H9 (cell line): ENCODE measurements around the gene WIZ. TPM values are rescaled to one million over a fixed set of nuclear protein-coding genes. Genes with fewer than 3 reads are reported as not detected.

Source experiments
- DNase-seq: peaks from one replicate; pipeline ENCODE4 v3.0.0-alpha.2; 2017
- H2AFZ ChIP-seq: one replicate; pipeline ENCODE4 v1.6.1; 2013; ENCODE audit warnings: mild to moderate bottlenecking, low read length, control low read depth, moderate library complexity
- H2AK5ac ChIP-seq: 2 replicates; pipeline ENCODE4 v1.6.1; 2013; ENCODE audit warnings: low read length, control low read depth, mixed read lengths; ENCODE audit not compliant: insufficient read length
- H2BK120ac ChIP-seq: one replicate; pipeline ENCODE4 v1.6.1; 2013; ENCODE audit warnings: low read depth, mild to moderate bottlenecking, low read length, control low read depth, inconsistent platforms; ENCODE audit not compliant: poor library complexity, severe bottlenecking
- H2BK12ac ChIP-seq: 2 replicates; pipeline ENCODE4 v1.6.1; 2013; ENCODE audit warnings: low read length, control low read depth, mixed read lengths, low read depth; ENCODE audit not compliant: insufficient read length
- H2BK15ac ChIP-seq: 2 replicates; pipeline ENCODE4 v1.6.1; 2013; ENCODE audit warnings: low read depth, low read length, control low read depth
- H2BK20ac ChIP-seq: one replicate; pipeline ENCODE4 v1.6.1; 2013; ENCODE audit warnings: low read depth, mild to moderate bottlenecking, low read length, control low read depth, inconsistent platforms; ENCODE audit not compliant: poor library complexity, severe bottlenecking
- H2BK5ac ChIP-seq: 2 replicates; pipeline ENCODE4 v1.6.1; 2013; ENCODE audit warnings: low read length, control low read depth, mixed read lengths; ENCODE audit not compliant: insufficient read length
- H3K14ac ChIP-seq: 2 replicates; pipeline ENCODE4 v1.6.1; 2013; ENCODE audit warnings: low read length, control low read depth; ENCODE audit not compliant: insufficient read depth
- H3K18ac ChIP-seq: 2 replicates; pipeline ENCODE4 v1.6.1; 2013; ENCODE audit warnings: low read depth, mild to moderate bottlenecking, mixed read lengths, low read length, control low read depth; ENCODE audit not compliant: insufficient read length
- H3K23ac ChIP-seq: 2 replicates; pipeline ENCODE4 v1.6.1; 2013; ENCODE audit warnings: low read length, control low read depth, mixed read lengths, low read depth; ENCODE audit not compliant: insufficient read length
- H3K23me2 ChIP-seq: 2 replicates; pipeline ENCODE4 v1.6.1; 2013; ENCODE audit warnings: low read depth, mild to moderate bottlenecking, mixed read lengths, low read length, control low read depth; ENCODE audit not compliant: insufficient read length, poor library complexity, severe bottlenecking
- H3K27ac ChIP-seq: 2 replicates; pipeline ENCODE4 v1.5.1; 2013; ENCODE audit warnings: low read length, control low read depth, mixed read lengths, low read depth; ENCODE audit not compliant: insufficient read length
- H3K27me3 ChIP-seq: 2 replicates; pipeline ENCODE4 v1.6.1; 2013; ENCODE audit warnings: low read length, control low read depth, inconsistent platforms; ENCODE audit not compliant: insufficient read depth
- H3K4ac ChIP-seq: 2 replicates; pipeline ENCODE4 v1.6.1; 2013; ENCODE audit warnings: low read depth, mild to moderate bottlenecking, control low read depth, inconsistent platforms, low read length, moderate library complexity
- H3K4me1 ChIP-seq: 2 replicates; pipeline ENCODE4 v1.6.1; 2013; ENCODE audit warnings: low read length, control low read depth, inconsistent platforms; ENCODE audit not compliant: insufficient read depth
- H3K4me2 ChIP-seq: 2 replicates; pipeline ENCODE4 v1.6.1; 2013; ENCODE audit warnings: low read length, control low read depth, mixed read lengths; ENCODE audit not compliant: insufficient read length, insufficient read depth
- H3K56ac ChIP-seq: 2 replicates; pipeline ENCODE4 v1.6.1; 2013; ENCODE audit warnings: low read depth, mild to moderate bottlenecking, mixed read lengths, low read length, control low read depth; ENCODE audit not compliant: insufficient read length
- H3K79me1 ChIP-seq: 2 replicates; pipeline ENCODE4 v1.6.1; 2013; ENCODE audit warnings: low read depth, mild to moderate bottlenecking, moderate library complexity, low read length, control low read depth, inconsistent platforms; ENCODE audit not compliant: insufficient read depth, poor library complexity, severe bottlenecking
- H3K79me2 ChIP-seq: 2 replicates; pipeline ENCODE4 v1.6.1; 2013; ENCODE audit warnings: low read length, control low read depth, inconsistent platforms; ENCODE audit not compliant: insufficient read depth
- H3K9ac ChIP-seq: 2 replicates; pipeline ENCODE4 v1.6.1; 2013; ENCODE audit warnings: low read length, control low read depth, mixed read lengths; ENCODE audit not compliant: insufficient read length; ENCODE audit errors: extremely low read depth
- H3K9me3 ChIP-seq: one replicate; pipeline ENCODE4 v1.6.1; 2013; ENCODE audit warnings: low read depth, low read length, inconsistent platforms; ENCODE audit not compliant: control insufficient read depth
- H3T11ph ChIP-seq: one replicate; pipeline ENCODE4 v1.6.1; 2013; ENCODE audit warnings: mild to moderate bottlenecking, low read length, control low read depth, inconsistent platforms
- H4K20me1 ChIP-seq: one replicate; pipeline ENCODE4 v1.6.1; 2013; ENCODE audit not compliant: control insufficient read depth, insufficient read length, insufficient read depth
- H4K5ac ChIP-seq: 2 replicates; pipeline ENCODE4 v1.6.1; 2013; ENCODE audit warnings: low read depth, mild to moderate bottlenecking, mixed read lengths, low read length, control low read depth; ENCODE audit not compliant: insufficient read length
- H4K8ac ChIP-seq: replicated peaks from 2 replicates; pipeline ENCODE4 v1.6.1; 2013; ENCODE audit warnings: low read length, control low read depth, mixed read lengths, low read depth; ENCODE audit not compliant: insufficient read length
- H4K91ac ChIP-seq: 2 replicates; pipeline ENCODE4 v1.6.1; 2013; ENCODE audit warnings: low read depth, mild to moderate bottlenecking, moderate library complexity, mixed read lengths, low read length, control low read depth; ENCODE audit not compliant: insufficient read length
- H3K27ac Mint-ChIP-seq, 3 experiments: 2 replicates in 2 of 3; 3 replicates in 1 of 3; pipeline ENCODE4 v1.8.0; 2020 to 2021; ENCODE audit warnings: mixed read lengths in 3 of 3, mild to moderate bottlenecking in 1 of 3, moderate library complexity in 1 of 3
- H3K27me3 Mint-ChIP-seq: 2 replicates; pipeline ENCODE4 v1.8.0; 2021; ENCODE audit warnings: low read depth, mild to moderate bottlenecking, moderate library complexity, mixed read lengths
- H3K36me3 Mint-ChIP-seq, 3 experiments: 2 replicates in 2 of 3; 3 replicates in 1 of 3; pipeline ENCODE4 v1.8.0; 2020 to 2021; ENCODE audit warnings: low read depth in 3 of 3, mixed read lengths in 3 of 3; ENCODE audit not compliant: insufficient read depth in 1 of 3
- H3K4me1 Mint-ChIP-seq, 2 experiments: 2 replicates each; pipeline ENCODE4 v1.8.0; 2020; ENCODE audit warnings: mixed read lengths in 2 of 2
- H3K4me3 Mint-ChIP-seq, 2 experiments: 2 replicates in 1 of 2; 3 replicates in 1 of 2; pipeline ENCODE4 v1.8.0; 2020 to 2021; ENCODE audit warnings: mild to moderate bottlenecking in 2 of 2, mixed read lengths in 2 of 2, moderate library complexity in 1 of 2
- H3K9me3 Mint-ChIP-seq, 2 experiments: 2 replicates in 1 of 2; 3 replicates in 1 of 2; pipeline ENCODE4 v1.8.0; 2020; ENCODE audit warnings: mild to moderate bottlenecking in 2 of 2, mixed read lengths in 2 of 2, moderate library complexity in 1 of 2
- CTCF ChIP-seq: fragments of 200-600 bp; sonication (generic); conservative IDR thresholded peaks from 3 replicates; pipeline ENCODE4 v1.8.0; 2021; ENCODE audit warnings: antibody characterized with exemption, mild to moderate bottlenecking
- WGBS: extraction: QIAGEN DNeasy Blood & Tissue Kit; methylation state at CpG from one replicate; pipeline ENCODE4 v1.1.7; 2013; ENCODE audit warnings: missing lambda C conversion rate, low lambda C conversion rate, mixed read lengths; ENCODE audit not compliant: insufficient read length; ENCODE audit errors: extremely low coverage; 5-methylcytosine and 5-hydroxymethylcytosine counted together
- total RNA-seq: library from RNA; stranded (reverse); gene quantifications from 2 replicates; pipeline ENCODE4 v1.2.1, GENCODE V29; 2021

Gene WIZ
- total RNA-seq, 1 experiment from 2014 or later, result 33.3 TPM

GRCh38 chr19:15397782-15398181, 52.0 kb downstream of the WIZ start:
- no peak for TF ChIP-seq CTCF
- H2BK15ac ChIP-seq, result no peak overlapping the region
- H3K36me3 Mint-ChIP-seq, result peaks cover 48 to 84% (median 75%) of the 10 kb centered on the region in 3 experiments
- H3K4me1 Mint-ChIP-seq, result no peaks in the 10 kb centered on the region
- no peaks in the 10 kb centered on the region for H3K23me2 ChIP-seq
- no peaks in the 10 kb centered on the region for H3K27me3 ChIP-seq
- no peak overlapping the region for H2BK5ac ChIP-seq
- no peak overlapping the region for H2AFZ ChIP-seq
- H4K5ac ChIP-seq, result no peak overlapping the region
- H3K79me1 ChIP-seq, result no peaks in the 10 kb centered on the region
- no peak overlapping the region for H4K8ac ChIP-seq
- no peak for DNase-seq
- no peak overlapping the region for H3K56ac ChIP-seq
- H3T11ph ChIP-seq, result no peak overlapping the region
- H2AK5ac ChIP-seq, result no peak overlapping the region
- H4K91ac ChIP-seq, result no peak overlapping the region
- H2BK20ac ChIP-seq, result no peak overlapping the region
- H3K4me2 ChIP-seq, result no peak overlapping the region
- H3K9me3 ChIP-seq, result no peaks in the 10 kb centered on the region
- H3K4ac ChIP-seq, result no peak overlapping the region
- H3K9me3 Mint-ChIP-seq, result no peaks in the 10 kb centered on the region; a peak in 1 of 5 replicates
- peaks cover 1% of the 10 kb centered on the region for H3K79me2 ChIP-seq
- H3K18ac ChIP-seq, result no peak overlapping the region
- no peaks in the 10 kb centered on the region for H3K27me3 Mint-ChIP-seq
- no peak overlapping the region for H2BK12ac ChIP-seq
- H3K4me1 ChIP-seq, result no peaks in the 10 kb centered on the region
- H3K27ac ChIP-seq, result no peak overlapping the region
- H3K9ac ChIP-seq, result no peak overlapping the region
- no CpG with 5 or more reads among the region's 11 CpGs for WGBS
- H3K4me3 Mint-ChIP-seq, result no peak overlapping the region
- no peak overlapping the region for H2BK120ac ChIP-seq
- H3K23ac ChIP-seq, result no peak overlapping the region
- H3K14ac ChIP-seq, result no peak overlapping the region
- no peak overlapping the region for H3K27ac Mint-ChIP-seq
- H4K20me1 ChIP-seq, result no peaks in the 10 kb centered on the region
